ENCODE measurements around the gene ANO9.
"Not testable (repeated sequence)": the region's sequence is repeated elsewhere in the genome, so short reads cannot be mapped to it uniquely, and the experiment has no call there.

Gene ANO9

GRCh38 chr11:450809-451451, 9.1 kb upstream of the ANO9 start:
- no peak for DNase-seq

GRCh38 chr11:449889-450808, 8.3 kb upstream of the ANO9 start, which contains the start of gene PTDSS2:
PTDSS2 (plus strand) TSS chr11:450279; CDS start chr11:450456, 177 bp downstream.
- peak; percentile 56 for DNase-seq

- no peak for DNase-seq
These were observed 6.3 kb upstream of the ANO9 start for GRCh38 chr11:447923-448731.

GRCh38 chr11:446891-447290, 5.1 kb upstream of the ANO9 start:
- DNase-seq: no peak

GRCh38 chr11:445765-446588, 4.2 kb upstream of the ANO9 start:
- no peak for DNase-seq

- no peak for DNase-seq
These were observed 2.8 kb upstream of the ANO9 start for GRCh38 chr11:444396-445144.

- no peak for DNase-seq
These were observed 1.9 kb upstream of the ANO9 start for GRCh38 chr11:443542-444199.

GRCh38 chr11:442611-443081, 835 bp upstream of the ANO9 start:
- no peak for DNase-seq

- DNase-seq: no peak
These were observed 781 bp downstream of the ANO9 start for GRCh38 chr11:441043-441417.

- no peak for DNase-seq
These were observed 1.5 kb downstream of the ANO9 start for GRCh38 chr11:440065-441042.

GRCh38 chr11:439315-440064, 2.3 kb downstream of the ANO9 start:
- DNase-seq: no peak

- no peak for DNase-seq
These were observed 3.5 kb downstream of the ANO9 start for GRCh38 chr11:438101-438844.

- no peak for DNase-seq
These were observed 4.5 kb downstream of the ANO9 start for GRCh38 chr11:437228-437870.

GRCh38 chr11:434999-435740, 6.6 kb downstream of the ANO9 start:
- not testable (repeated sequence) for DNase-seq

- DNase-seq: no peak
These were observed 7.3 kb downstream of the ANO9 start for GRCh38 chr11:434496-434895.

GRCh38 chr11:433641-434040, 8.2 kb downstream of the ANO9 start:
- no peak for DNase-seq

- DNase-seq: no peak
These were observed 8.7 kb downstream of the ANO9 start for GRCh38 chr11:433111-433510.
